Testis (tissue), 2 donors: ENCODE measurements around the gene MPHOSPH9.

ENCODE experiments used
- CTCF ChIP-seq, 3 experiments: fragments of 450-650 bp in 2 of 3; fragments of 200-600 bp in 1 of 3; sonication (generic) in 1 of 3; IDR thresholded peaks; one replicate each; pipeline ENCODE4 v1.5.1; 2016 to 2019; ENCODE audit warnings: antibody characterized with exemption in 3 of 3, mild to moderate bottlenecking in 2 of 3, moderate library complexity in 1 of 3
- POLR2A ChIP-seq: fragments of 450-650 bp; IDR thresholded peaks from one replicate; pipeline ENCODE4 v1.6.1; 2017; ENCODE audit warnings: antibody characterized with exemption, mild to moderate bottlenecking, moderate library complexity

GRCh38 chr12:123131879-123132402 is 101.0 kb downstream of the MPHOSPH9 start:
- TF ChIP-seq POLR2A (no peak), CTCF (IDR thresholded peaks at IDR 0.05) (no peak)
